ENCODE results near the gene ARL4C.

Gene ARL4C

GRCh38 chr2:234500394-234501006 lies 3.6 kb upstream of the ARL4C start:
- no peaks in the 10 kb centered on the region for H3K36me3 ChIP-seq (ENCODE audit: control insufficient read depth in 5 of 5, insufficient read depth in 5 of 5, low read length in 5 of 5)
- no peak overlapping the region for H3K27ac ChIP-seq (ENCODE audit: low read depth, low read length)
- no peak overlapping the region for H3K4me3 ChIP-seq (ENCODE audit: low read depth in 1 of 5, low read length in 5 of 5)
- H3K9me3 ChIP-seq (ENCODE audit: control insufficient read depth in 5 of 5, low read length in 5 of 5): no peaks in the 10 kb centered on the region
- H3K4me1 ChIP-seq (ENCODE audit: control insufficient read depth in 5 of 5, insufficient read depth in 5 of 5, low read length in 5 of 5): peaks cover 5 to 15% (median 9%) of the 10 kb centered on the region in 5 donors
- no peak overlapping the region for H3K9ac ChIP-seq (ENCODE audit: low read length in 5 of 5)
- peaks cover 0 to 5% (median 1%) of the 10 kb centered on the region in 5 donors for H3K27me3 ChIP-seq (ENCODE audit: control insufficient read depth in 5 of 5, insufficient read depth in 4 of 5, low read length in 5 of 5)

GRCh38 chr2:234497594-234498235 lies 834 bp upstream of the ARL4C start:
- Histone ChIP-seq H3K27me3 (ENCODE audit: control insufficient read depth in 5 of 5, insufficient read depth in 4 of 5, low read length in 5 of 5) (peaks cover 4 to 20% (median 10%) of the 10 kb centered on the region in 5 donors), H3K4me1 (ENCODE audit: control insufficient read depth in 5 of 5, insufficient read depth in 5 of 5, low read length in 5 of 5) (peaks cover 5 to 20% (median 14%) of the 10 kb centered on the region in 5 donors), H3K4me3 (ENCODE audit: low read depth in 1 of 5, low read length in 5 of 5) (peak overlapping the region in 3 of 5 donors; percentile 48 to 63 (median 59)), H3K36me3 (ENCODE audit: control insufficient read depth in 5 of 5, insufficient read depth in 5 of 5, low read length in 5 of 5) (no peaks in the 10 kb centered on the region), H3K9me3 (ENCODE audit: control insufficient read depth in 5 of 5, low read length in 5 of 5) (no peaks in the 10 kb centered on the region), H3K9ac (ENCODE audit: low read length in 5 of 5) (peak overlapping the region in 1 of 5 donors; percentile 72), H3K27ac (ENCODE audit: low read depth, low read length) (no peak overlapping the region)

- H3K4me3 ChIP-seq (ENCODE audit: low read depth in 1 of 5, low read length in 5 of 5): peak overlapping the region; percentile 71 to 82 (median 74)
- H3K27ac ChIP-seq (ENCODE audit: low read depth, low read length): no peak overlapping the region
- H3K36me3 ChIP-seq (ENCODE audit: control insufficient read depth in 5 of 5, insufficient read depth in 5 of 5, low read length in 5 of 5): no peaks in the 10 kb centered on the region
- no peaks in the 10 kb centered on the region for H3K9me3 ChIP-seq (ENCODE audit: control insufficient read depth in 5 of 5, low read length in 5 of 5)
- H3K27me3 ChIP-seq (ENCODE audit: control insufficient read depth in 5 of 5, insufficient read depth in 4 of 5, low read length in 5 of 5): peaks cover 4 to 20% (median 19%) of the 10 kb centered on the region in 5 donors
- H3K4me1 ChIP-seq (ENCODE audit: control insufficient read depth in 5 of 5, insufficient read depth in 5 of 5, low read length in 5 of 5): peaks cover 5 to 20% (median 14%) of the 10 kb centered on the region in 5 donors
- peak overlapping the region in 3 of 5 donors; percentile 75 to 78 (median 78) for H3K9ac ChIP-seq (ENCODE audit: low read length in 5 of 5)
Observed at GRCh38 chr2:234496055-234496834, 636 bp downstream of the ARL4C start.

GRCh38 chr2:234495251-234496054 lies 1.4 kb downstream of the ARL4C start:
- H3K27ac ChIP-seq (ENCODE audit: low read depth, low read length): no peak overlapping the region
- peaks cover 5 to 20% (median 14%) of the 10 kb centered on the region in 5 donors for H3K4me1 ChIP-seq (ENCODE audit: control insufficient read depth in 5 of 5, insufficient read depth in 5 of 5, low read length in 5 of 5)
- H3K27me3 ChIP-seq (ENCODE audit: control insufficient read depth in 5 of 5, insufficient read depth in 4 of 5, low read length in 5 of 5): peaks cover 4 to 23% (median 19%) of the 10 kb centered on the region in 5 donors
- no peaks in the 10 kb centered on the region for H3K9me3 ChIP-seq (ENCODE audit: control insufficient read depth in 5 of 5, low read length in 5 of 5)
- H3K9ac ChIP-seq (ENCODE audit: low read length in 5 of 5): peak overlapping the region in 4 of 5 donors; percentile 11 to 78 (median 76)
- no peaks in the 10 kb centered on the region for H3K36me3 ChIP-seq (ENCODE audit: control insufficient read depth in 5 of 5, insufficient read depth in 5 of 5, low read length in 5 of 5)
- peak overlapping the region; percentile 61 to 76 (median 74) for H3K4me3 ChIP-seq (ENCODE audit: low read depth in 1 of 5, low read length in 5 of 5)

- no peaks in the 10 kb centered on the region for H3K9me3 ChIP-seq (ENCODE audit: control insufficient read depth in 5 of 5, low read length in 5 of 5)
- peak overlapping the region in 3 of 5 donors; percentile 11 to 78 (median 75) for H3K9ac ChIP-seq (ENCODE audit: low read length in 5 of 5)
- peak overlapping the region; percentile 55 to 76 (median 74) for H3K4me3 ChIP-seq (ENCODE audit: low read depth in 1 of 5, low read length in 5 of 5)
- H3K36me3 ChIP-seq (ENCODE audit: control insufficient read depth in 5 of 5, insufficient read depth in 5 of 5, low read length in 5 of 5): no peaks in the 10 kb centered on the region
- H3K4me1 ChIP-seq (ENCODE audit: control insufficient read depth in 5 of 5, insufficient read depth in 5 of 5, low read length in 5 of 5): peaks cover 5 to 20% (median 14%) of the 10 kb centered on the region in 5 donors
- no peak overlapping the region for H3K27ac ChIP-seq (ENCODE audit: low read depth, low read length)
- peaks cover 4 to 27% (median 19%) of the 10 kb centered on the region in 5 donors for H3K27me3 ChIP-seq (ENCODE audit: control insufficient read depth in 5 of 5, insufficient read depth in 4 of 5, low read length in 5 of 5)
Observed at GRCh38 chr2:234494361-234495250, 2.3 kb downstream of the ARL4C start.

- H3K27ac ChIP-seq (ENCODE audit: low read depth, low read length): no peak overlapping the region
Observed at GRCh38 chr2:234493796-234494195, 3.1 kb downstream of the ARL4C start.

GRCh38 chr2:234492717-234493485 lies 4.0 kb downstream of the ARL4C start:
- no peak overlapping the region for H3K9ac ChIP-seq (ENCODE audit: low read length in 5 of 5)
- no peaks in the 10 kb centered on the region for H3K9me3 ChIP-seq (ENCODE audit: control insufficient read depth in 5 of 5, low read length in 5 of 5)
- H3K4me1 ChIP-seq (ENCODE audit: control insufficient read depth in 5 of 5, insufficient read depth in 5 of 5, low read length in 5 of 5): peaks cover 5 to 20% (median 13%) of the 10 kb centered on the region in 5 donors
- H3K36me3 ChIP-seq (ENCODE audit: control insufficient read depth in 5 of 5, insufficient read depth in 5 of 5, low read length in 5 of 5): no peaks in the 10 kb centered on the region
- H3K27me3 ChIP-seq (ENCODE audit: control insufficient read depth in 5 of 5, insufficient read depth in 4 of 5, low read length in 5 of 5): peaks cover 4 to 27% (median 19%) of the 10 kb centered on the region in 5 donors
- no peak overlapping the region for H3K27ac ChIP-seq (ENCODE audit: low read depth, low read length)
- peak overlapping the region in 4 of 5 donors; percentile 7 to 76 (median 74) for H3K4me3 ChIP-seq (ENCODE audit: low read depth in 1 of 5, low read length in 5 of 5)

More at GRCh38 chr2:234493796-234494195, 3.1 kb downstream of the ARL4C start:
- peaks cover 5 to 20% (median 13%) of the 10 kb centered on the region in 5 donors for H3K4me1 ChIP-seq (ENCODE audit: control insufficient read depth in 5 of 5, insufficient read depth in 5 of 5, low read length in 5 of 5)
- no peaks in the 10 kb centered on the region for H3K36me3 ChIP-seq (ENCODE audit: control insufficient read depth in 5 of 5, insufficient read depth in 5 of 5, low read length in 5 of 5)
- H3K4me3 ChIP-seq (ENCODE audit: low read depth in 1 of 5, low read length in 5 of 5): peak overlapping the region in 4 of 5 donors; percentile 10 to 76 (median 74)
- H3K27me3 ChIP-seq (ENCODE audit: control insufficient read depth in 5 of 5, insufficient read depth in 4 of 5, low read length in 5 of 5): peaks cover 4 to 27% (median 19%) of the 10 kb centered on the region in 5 donors
- H3K9me3 ChIP-seq (ENCODE audit: control insufficient read depth in 5 of 5, low read length in 5 of 5): no peaks in the 10 kb centered on the region
- H3K9ac ChIP-seq (ENCODE audit: low read length in 5 of 5): no peak overlapping the region

- H3K36me3 ChIP-seq (ENCODE audit: control insufficient read depth in 5 of 5, insufficient read depth in 5 of 5, low read length in 5 of 5): no peaks in the 10 kb centered on the region
- peaks cover 5 to 14% (median 13%) of the 10 kb centered on the region in 5 donors for H3K4me1 ChIP-seq (ENCODE audit: control insufficient read depth in 5 of 5, insufficient read depth in 5 of 5, low read length in 5 of 5)
- H3K4me3 ChIP-seq (ENCODE audit: low read depth in 1 of 5, low read length in 5 of 5): peak overlapping the region in 1 of 5 donors; percentile 3
- no peak overlapping the region for H3K27ac ChIP-seq (ENCODE audit: low read depth, low read length)
- peaks cover 0 to under 1% (median 0%) of the 10 kb centered on the region in 5 donors for H3K9me3 ChIP-seq (ENCODE audit: control insufficient read depth in 5 of 5, low read length in 5 of 5)
- H3K9ac ChIP-seq (ENCODE audit: low read length in 5 of 5): no peak overlapping the region
- peaks cover 4 to 27% (median 19%) of the 10 kb centered on the region in 5 donors for H3K27me3 ChIP-seq (ENCODE audit: control insufficient read depth in 5 of 5, insufficient read depth in 4 of 5, low read length in 5 of 5)
Observed at GRCh38 chr2:234491897-234492296, 5.0 kb downstream of the ARL4C start.

All from subcutaneous abdominal adipose tissue (tissue), 5 donors.